DND-41 (cell line): ENCODE measurements around the gene SRGAP3.

ENCODE experiments used
- ATAC-seq: fragments of 200-7000 bp; cut with Tn5 transposase; 3 replicates; pipeline ENCODE4 v1.9.1; 2021; ENCODE audit warnings: low read depth; ENCODE audit not compliant: insufficient read depth
- DNase-seq: peaks from one replicate; pipeline ENCODE4 v3.0.0-alpha.2; 2020
- H2AFZ ChIP-seq: 2 replicates; pipeline ENCODE4 v1.6.0; 2012; ENCODE audit warnings: low read depth, low read length
- H3K27ac ChIP-seq: 2 replicates; pipeline ENCODE4 v1.5.1; 2012; ENCODE audit warnings: low read length, inconsistent platforms
- H3K27me3 ChIP-seq: fragments of 200-600 bp; sonication (generic); 2 replicates; pipeline ENCODE4 v1.6.0; 2012; ENCODE audit warnings: low read length, mild to moderate bottlenecking, inconsistent platforms; ENCODE audit not compliant: insufficient read depth, poor library complexity
- H3K36me3 ChIP-seq: 2 replicates; pipeline ENCODE4 v1.5.1; 2012; ENCODE audit warnings: low read length, inconsistent platforms; ENCODE audit not compliant: insufficient read depth
- H3K4me1 ChIP-seq: 2 replicates; pipeline ENCODE4 v1.5.1; 2012; ENCODE audit warnings: mild to moderate bottlenecking, low read length; ENCODE audit not compliant: insufficient read depth
- H3K4me2 ChIP-seq: 2 replicates; pipeline ENCODE4 v1.6.0; 2012; ENCODE audit warnings: mild to moderate bottlenecking, moderate library complexity, low read length, inconsistent platforms; ENCODE audit not compliant: insufficient read depth
- H3K4me3 ChIP-seq, 2 experiments: fragments of 200-600 bp in 1 of 2; shearing (Covaris generic) in 1 of 2; 2 replicates each; pipeline ENCODE4 v1.5.1; 2012 to 2016; ENCODE audit warnings: inconsistent platforms in 2 of 2, low read length in 2 of 2, mild to moderate bottlenecking in 2 of 2, low read depth in 1 of 2, moderate library complexity in 1 of 2
- H3K79me2 ChIP-seq: 2 replicates; pipeline ENCODE4 v1.6.0; 2012; ENCODE audit warnings: low read length, inconsistent platforms; ENCODE audit not compliant: insufficient read depth
- H3K9ac ChIP-seq: 2 replicates; pipeline ENCODE4 v1.6.0; 2012; ENCODE audit warnings: low read depth, mild to moderate bottlenecking, inconsistent platforms, low read length, moderate library complexity
- H3K9me3 ChIP-seq: 2 replicates; pipeline ENCODE4 v1.5.1; 2012; ENCODE audit warnings: low read length, moderate library complexity, mild to moderate bottlenecking, inconsistent platforms; ENCODE audit not compliant: insufficient read depth, severe bottlenecking
- H4K20me1 ChIP-seq: 2 replicates; pipeline ENCODE4 v1.6.0; 2012; ENCODE audit warnings: low read length; ENCODE audit not compliant: insufficient read depth
- EZH2 ChIP-seq: IDR thresholded peaks from 3 replicates; pipeline ENCODE4 v1.6.1; 2012; ENCODE audit warnings: borderline replicate concordance, low read depth, mild to moderate bottlenecking, moderate library complexity, low read length, inconsistent platforms; ENCODE audit not compliant: severe bottlenecking
- TF ChIP-seq, protein P1 (sequence below): IDR thresholded peaks from 2 replicates; pipeline ENCODE4 v1.5.1; 2012; ENCODE audit warnings: borderline replicate concordance, low read length, moderate library complexity, mild to moderate bottlenecking; ENCODE audit not compliant: poor library complexity, severe bottlenecking; ENCODE audit errors: extremely low read depth

Gene SRGAP3

DNA sequence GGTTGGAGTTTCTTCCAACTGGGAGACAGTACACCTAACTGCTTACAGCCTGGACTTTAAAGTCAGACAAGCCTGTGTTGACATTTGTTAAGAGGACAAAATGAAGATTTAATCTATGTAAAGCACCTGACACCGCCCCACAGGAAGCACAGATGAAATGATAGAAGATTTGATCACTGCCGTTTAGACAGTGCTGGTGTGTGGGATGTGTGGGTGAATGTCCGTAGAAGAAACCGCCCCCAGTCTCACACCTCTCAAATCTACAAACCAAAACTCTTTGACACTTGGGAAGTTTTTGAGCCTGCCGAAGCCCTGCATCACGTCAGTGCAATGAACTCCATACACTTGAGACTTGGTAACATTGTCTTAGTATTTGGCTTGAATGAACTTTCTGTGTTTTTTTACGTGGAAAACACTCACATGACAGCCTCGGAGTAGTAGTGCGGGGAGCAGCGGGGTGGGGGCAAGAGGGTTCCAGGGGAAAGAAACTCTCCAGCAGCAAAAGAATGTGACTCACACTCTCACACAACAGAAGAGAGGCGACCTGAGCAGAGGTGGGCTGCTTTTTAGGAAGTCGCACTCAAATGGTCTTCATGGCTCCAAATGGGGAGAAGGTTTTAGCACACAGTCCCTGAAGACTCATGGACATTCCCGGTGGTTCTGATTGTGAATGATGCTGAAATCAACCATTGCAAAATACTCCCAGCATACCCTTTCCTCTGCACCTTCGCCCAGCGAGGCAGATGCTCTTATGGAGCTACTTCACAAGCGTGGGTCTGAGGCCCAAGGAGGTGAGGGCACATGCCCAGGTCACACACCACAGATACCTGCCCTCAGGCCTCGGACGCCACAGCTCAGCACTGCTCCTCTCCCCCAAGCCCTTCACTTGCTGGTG lies 79.2 kb downstream of the SRGAP3 start:
- H3K9ac ChIP-seq = no peak overlapping the region

GRCh38 chr3:9169326-9169725 lies 80.1 kb downstream of the SRGAP3 start:
- Histone ChIP-seq H3K4me3 (no peak overlapping the region), H3K4me1 (no peaks in the 10 kb centered on the region; the same call in 1 of the 2 replicates), H2AFZ (no peak overlapping the region), H4K20me1 (no peaks in the 10 kb centered on the region), H3K27ac (no peak overlapping the region), H3K79me2 (no peaks in the 10 kb centered on the region), H3K9me3 (no peaks in the 10 kb centered on the region), H3K27me3 (no peaks in the 10 kb centered on the region), H3K4me2 (no peak overlapping the region), H3K36me3 (no peaks in the 10 kb centered on the region), H3K9ac (no peak overlapping the region)
- ATAC-seq (no peak), DNase-seq (no peak)
- no peak for TF ChIP-seq EZH2
- TF ChIP-seq, protein P1, sequence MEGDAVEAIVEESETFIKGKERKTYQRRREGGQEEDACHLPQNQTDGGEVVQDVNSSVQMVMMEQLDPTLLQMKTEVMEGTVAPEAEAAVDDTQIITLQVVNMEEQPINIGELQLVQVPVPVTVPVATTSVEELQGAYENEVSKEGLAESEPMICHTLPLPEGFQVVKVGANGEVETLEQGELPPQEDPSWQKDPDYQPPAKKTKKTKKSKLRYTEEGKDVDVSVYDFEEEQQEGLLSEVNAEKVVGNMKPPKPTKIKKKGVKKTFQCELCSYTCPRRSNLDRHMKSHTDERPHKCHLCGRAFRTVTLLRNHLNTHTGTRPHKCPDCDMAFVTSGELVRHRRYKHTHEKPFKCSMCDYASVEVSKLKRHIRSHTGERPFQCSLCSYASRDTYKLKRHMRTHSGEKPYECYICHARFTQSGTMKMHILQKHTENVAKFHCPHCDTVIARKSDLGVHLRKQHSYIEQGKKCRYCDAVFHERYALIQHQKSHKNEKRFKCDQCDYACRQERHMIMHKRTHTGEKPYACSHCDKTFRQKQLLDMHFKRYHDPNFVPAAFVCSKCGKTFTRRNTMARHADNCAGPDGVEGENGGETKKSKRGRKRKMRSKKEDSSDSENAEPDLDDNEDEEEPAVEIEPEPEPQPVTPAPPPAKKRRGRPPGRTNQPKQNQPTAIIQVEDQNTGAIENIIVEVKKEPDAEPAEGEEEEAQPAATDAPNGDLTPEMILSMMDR = no peak

More for the DNA sequence above, 79.2 kb downstream of the SRGAP3 start:
- H2AFZ ChIP-seq = no peak overlapping the region
- no peak overlapping the region for H3K4me2 ChIP-seq
- H3K36me3 ChIP-seq = no peaks in the 10 kb centered on the region
- H4K20me1 ChIP-seq = no peaks in the 10 kb centered on the region
- DNase-seq = no peak
- no peaks in the 10 kb centered on the region for H3K79me2 ChIP-seq
- no peak for TF ChIP-seq EZH2
- TF ChIP-seq, protein P1 = no peak
- H3K27me3 ChIP-seq = no peaks in the 10 kb centered on the region
- H3K4me1 ChIP-seq = no peaks in the 10 kb centered on the region; the same call in 1 of the 2 replicates
- no peaks in the 10 kb centered on the region for H3K9me3 ChIP-seq
- no peak overlapping the region for H3K27ac ChIP-seq
- peak; percentile 70 for ATAC-seq
- H3K4me3 ChIP-seq = no peak overlapping the region

- H3K4me2 ChIP-seq = no peak overlapping the region
- no peak for DNase-seq
Observed at GRCh38 chr3:9168241-9168741, 81.2 kb downstream of the SRGAP3 start.

More at GRCh38 chr3:9168241-9168741, 81.2 kb downstream of the SRGAP3 start:
- no peaks in the 10 kb centered on the region; the same call in 1 of the 2 replicates for H3K4me1 ChIP-seq
- H4K20me1 ChIP-seq = no peaks in the 10 kb centered on the region
- H2AFZ ChIP-seq = no peak overlapping the region
- no peak for ATAC-seq
- TF ChIP-seq, protein P1 = no peak
- no peak for TF ChIP-seq EZH2
- H3K4me3 ChIP-seq = no peak overlapping the region
- H3K27me3 ChIP-seq = no peaks in the 10 kb centered on the region
- H3K9me3 ChIP-seq = no peaks in the 10 kb centered on the region
- H3K27ac ChIP-seq = no peak overlapping the region
- no peak overlapping the region for H3K9ac ChIP-seq
- H3K79me2 ChIP-seq = no peaks in the 10 kb centered on the region
- no peaks in the 10 kb centered on the region for H3K36me3 ChIP-seq
